Measurements from ENCODE around the gene MMP15. TPM values are rescaled to one million over a fixed set of nuclear protein-coding genes. Genes with fewer than 3 reads are reported as not detected.

Gene MMP15
- total and polyA plus RNA-seq, 2 of the 13 experiments (the other 11 are each of a cell fraction or from before 2014, with no cell fraction given) = 35.2 to 44.9 TPM

DNA sequence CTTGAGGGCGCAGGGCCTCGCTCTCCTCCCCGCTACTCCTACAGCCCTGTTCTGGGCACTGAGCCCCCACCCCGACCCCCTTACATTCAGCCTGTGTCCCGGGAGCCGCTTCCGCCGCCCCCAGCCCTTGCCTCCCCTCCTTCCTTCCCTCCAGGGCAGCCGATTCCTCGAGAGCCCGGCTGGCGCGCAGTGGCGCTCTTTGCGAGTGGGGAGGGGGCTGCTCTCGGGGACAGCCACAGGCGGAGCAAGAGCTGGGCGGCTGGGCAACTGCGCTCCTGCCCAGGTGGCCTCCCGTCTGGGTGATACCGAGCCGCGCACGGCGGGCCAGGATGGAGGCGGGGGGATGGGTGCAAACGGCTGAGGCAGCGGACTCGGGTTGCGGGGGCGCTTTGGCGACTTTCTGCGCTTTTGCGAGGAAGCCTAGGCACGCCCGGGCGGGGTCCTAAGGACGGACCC lies 1.2 kb downstream of the MMP15 start (continued):
- TF ChIP-seq ARNTL (CRISPR knock-in tag; IDR thresholded peaks at IDR 0.05) (0 out of 2 replicates have a peak, but pooled peaks have one; percentile 0), ZNF713 (CRISPR knock-in tag; IDR thresholded peaks at IDR 0.05) (no peak), PHF8 (CRISPR knock-in tag; IDR thresholded peaks at IDR 0.05) (peak; percentile 52; the same call in 1 of the 2 replicates), TAF15 (IDR thresholded peaks at IDR 0.05; ENCODE audit: low read depth, low read length, poor library complexity, severe bottlenecking) (peak; percentile 8), POLR2AphosphoS2 (IDR thresholded peaks at IDR 0.05; ENCODE audit: low read depth, low read length) (no peak), ZFP82 (CRISPR knock-in tag; IDR thresholded peaks at IDR 0.05; ENCODE audit: borderline replicate concordance) (no peak), BCL6 (CRISPR knock-in tag; IDR thresholded peaks at IDR 0.05) (peak; percentile 97), KMT2A (CRISPR knock-in tag; IDR thresholded peaks at IDR 0.05) (no peak), KDM5A (IDR thresholded peaks at IDR 0.05; ENCODE audit: borderline replicate concordance, low read length) (no peak), MAFG (CRISPR knock-in tag; IDR thresholded peaks at IDR 0.05) (no peak), FOXJ3 (CRISPR knock-in tag; IDR thresholded peaks at IDR 0.05; ENCODE audit: borderline replicate concordance) (0 out of 2 replicates have a peak, but pooled peaks have one; percentile 27), IRF2 (CRISPR knock-in tag; IDR thresholded peaks at IDR 0.05) (no peak), ZNF619 (CRISPR knock-in tag; IDR thresholded peaks at IDR 0.05) (0 out of 2 replicates have a peak, but pooled peaks have one; percentile 19), PHF20 (CRISPR knock-in tag; IDR thresholded peaks at IDR 0.05) (no peak), ZFP90 (CRISPR knock-in tag; IDR thresholded peaks at IDR 0.05; ENCODE audit: borderline replicate concordance) (peak; percentile 75), SIN3A (IDR thresholded peaks at IDR 0.05; ENCODE audit: borderline replicate concordance, low read depth, low read length) (no peak), ZNF780A (CRISPR knock-in tag; IDR thresholded peaks at IDR 0.05) (no peak), GABPB1 (CRISPR knock-in tag; IDR thresholded peaks at IDR 0.05) (peak; percentile 41; the same call in 1 of the 2 replicates), ATF4 (CRISPR knock-in tag; IDR thresholded peaks at IDR 0.05) (no peak), NR3C1 (CRISPR knock-in tag; IDR thresholded peaks at IDR 0.05) (no peak)
- TF ChIP-seq, protein P1, sequence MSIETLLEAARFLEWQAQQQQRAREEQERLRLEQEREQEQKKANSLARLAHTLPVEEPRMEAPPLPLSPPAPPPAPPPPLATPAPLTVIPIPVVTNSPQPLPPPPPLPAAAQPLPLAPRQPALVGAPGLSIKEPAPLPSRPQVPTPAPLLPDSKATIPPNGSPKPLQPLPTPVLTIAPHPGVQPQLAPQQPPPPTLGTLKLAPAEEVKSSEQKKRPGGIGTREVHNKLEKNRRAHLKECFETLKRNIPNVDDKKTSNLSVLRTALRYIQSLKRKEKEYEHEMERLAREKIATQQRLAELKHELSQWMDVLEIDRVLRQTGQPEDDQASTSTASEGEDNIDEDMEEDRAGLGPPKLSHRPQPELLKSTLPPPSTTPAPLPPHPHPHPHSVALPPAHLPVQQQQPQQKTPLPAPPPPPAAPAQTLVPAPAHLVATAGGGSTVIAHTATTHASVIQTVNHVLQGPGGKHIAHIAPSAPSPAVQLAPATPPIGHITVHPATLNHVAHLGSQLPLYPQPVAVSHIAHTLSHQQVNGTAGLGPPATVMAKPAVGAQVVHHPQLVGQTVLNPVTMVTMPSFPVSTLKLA (IDR thresholded peaks at IDR 0.05) = no peak
- TF ChIP-seq, protein P2, sequence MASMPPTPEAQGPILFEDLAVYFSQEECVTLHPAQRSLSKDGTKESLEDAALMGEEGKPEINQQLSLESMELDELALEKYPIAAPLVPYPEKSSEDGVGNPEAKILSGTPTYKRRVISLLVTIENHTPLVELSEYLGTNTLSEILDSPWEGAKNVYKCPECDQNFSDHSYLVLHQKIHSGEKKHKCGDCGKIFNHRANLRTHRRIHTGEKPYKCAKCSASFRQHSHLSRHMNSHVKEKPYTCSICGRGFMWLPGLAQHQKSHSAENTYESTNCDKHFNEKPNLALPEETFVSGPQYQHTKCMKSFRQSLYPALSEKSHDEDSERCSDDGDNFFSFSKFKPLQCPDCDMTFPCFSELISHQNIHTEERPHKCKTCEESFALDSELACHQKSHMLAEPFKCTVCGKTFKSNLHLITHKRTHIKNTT (CRISPR knock-in tag; IDR thresholded peaks at IDR 0.05) = no peak
- TF ChIP-seq, protein P3, sequence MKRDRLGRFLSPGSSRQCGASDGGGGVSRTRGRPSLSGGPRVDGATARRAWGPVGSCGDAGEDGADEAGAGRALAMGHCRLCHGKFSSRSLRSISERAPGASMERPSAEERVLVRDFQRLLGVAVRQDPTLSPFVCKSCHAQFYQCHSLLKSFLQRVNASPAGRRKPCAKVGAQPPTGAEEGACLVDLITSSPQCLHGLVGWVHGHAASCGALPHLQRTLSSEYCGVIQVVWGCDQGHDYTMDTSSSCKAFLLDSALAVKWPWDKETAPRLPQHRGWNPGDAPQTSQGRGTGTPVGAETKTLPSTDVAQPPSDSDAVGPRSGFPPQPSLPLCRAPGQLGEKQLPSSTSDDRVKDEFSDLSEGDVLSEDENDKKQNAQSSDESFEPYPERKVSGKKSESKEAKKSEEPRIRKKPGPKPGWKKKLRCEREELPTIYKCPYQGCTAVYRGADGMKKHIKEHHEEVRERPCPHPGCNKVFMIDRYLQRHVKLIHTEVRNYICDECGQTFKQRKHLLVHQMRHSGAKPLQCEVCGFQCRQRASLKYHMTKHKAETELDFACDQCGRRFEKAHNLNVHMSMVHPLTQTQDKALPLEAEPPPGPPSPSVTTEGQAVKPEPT (CRISPR knock-in tag; IDR thresholded peaks at IDR 0.05; ENCODE audit: low read depth) = no peak

All from HepG2 (cell line).